Neuronal stem cell (in vitro differentiated cells): ENCODE measurements around the gene TMEM239.

ENCODE experiments used
- DNase-seq: peaks from one replicate; pipeline ENCODE4 v3.0.0-alpha.2; 2013; ENCODE audit warnings: low spot score
- H2AFZ ChIP-seq: one replicate; pipeline ENCODE4 v1.6.1; 2013; ENCODE audit warnings: mild to moderate bottlenecking, low read length, inconsistent platforms
- H2AK5ac ChIP-seq: 2 replicates; pipeline ENCODE4 v1.6.1; 2013; ENCODE audit warnings: low read depth, mild to moderate bottlenecking, inconsistent platforms, low read length, moderate library complexity, mixed read lengths
- H2BK120ac ChIP-seq: 2 replicates; pipeline ENCODE4 v1.6.1; 2013; ENCODE audit warnings: low read depth, mild to moderate bottlenecking, inconsistent platforms, low read length, moderate library complexity, mixed read lengths
- H2BK12ac ChIP-seq: one replicate; pipeline ENCODE4 v1.6.1; 2013; ENCODE audit warnings: low read length, inconsistent platforms
- H2BK15ac ChIP-seq: 2 replicates; pipeline ENCODE4 v1.6.1; 2013; ENCODE audit warnings: mild to moderate bottlenecking, low read length, inconsistent platforms, mixed read lengths
- H2BK5ac ChIP-seq: one replicate; pipeline ENCODE4 v1.6.1; 2013; ENCODE audit warnings: inconsistent platforms, mild to moderate bottlenecking, low read length, moderate library complexity
- H3K14ac ChIP-seq: one replicate; pipeline ENCODE4 v1.6.1; 2013; ENCODE audit warnings: low read length, inconsistent platforms
- H3K18ac ChIP-seq: 2 replicates; pipeline ENCODE4 v1.6.1; 2013; ENCODE audit warnings: low read length, inconsistent platforms
- H3K23ac ChIP-seq: 2 replicates; pipeline ENCODE4 v1.6.1; 2013; ENCODE audit warnings: low read depth, mild to moderate bottlenecking, mixed read lengths, low read length, inconsistent platforms; ENCODE audit not compliant: poor library complexity
- H3K27ac ChIP-seq: replicated peaks from 3 replicates; pipeline ENCODE4 v1.5.1; 2013; ENCODE audit warnings: low read length, inconsistent platforms
- H3K27me3 ChIP-seq, 3 experiments: 2 replicates each; pipeline ENCODE4 v1.6.1; 2013; ENCODE audit warnings: low read length in 3 of 3, mild to moderate bottlenecking in 2 of 3, inconsistent platforms in 1 of 3, low read depth in 1 of 3, mixed read lengths in 1 of 3, moderate library complexity in 1 of 3; ENCODE audit not compliant: control insufficient read depth in 3 of 3, insufficient read depth in 3 of 3
- H3K36me3 ChIP-seq, 2 donors: replicated peaks in 1 of 2; 2 replicates each; pipeline ENCODE4 v1.6.1; 2013; ENCODE audit warnings: low read length in 2 of 2; ENCODE audit not compliant: control insufficient read depth in 2 of 2, insufficient read depth in 2 of 2
- H3K4ac ChIP-seq: 2 replicates; pipeline ENCODE4 v1.6.1; 2013; ENCODE audit warnings: inconsistent platforms, mild to moderate bottlenecking, low read length, moderate library complexity
- H3K4me1 ChIP-seq, 2 donors: 1 replicate in 1 of 2; 2 replicates in 1 of 2; pipeline ENCODE4 v1.6.1; 2013; ENCODE audit warnings: low read length in 2 of 2, low read depth in 1 of 2; ENCODE audit not compliant: control insufficient read depth in 2 of 2, insufficient read depth in 1 of 2
- H3K4me2 ChIP-seq: one replicate; pipeline ENCODE4 v1.6.1; 2013; ENCODE audit warnings: mild to moderate bottlenecking, low read length, inconsistent platforms; ENCODE audit not compliant: insufficient read depth, poor library complexity, severe bottlenecking
- H3K4me3 ChIP-seq, 2 donors: 2 replicates each; pipeline ENCODE4 v1.5.1; 2013; ENCODE audit warnings: low read length in 2 of 2, mild to moderate bottlenecking in 2 of 2, inconsistent platforms in 1 of 2, moderate library complexity in 1 of 2
- H3K79me1 ChIP-seq: one replicate; pipeline ENCODE4 v1.6.1; 2013; ENCODE audit warnings: low read depth, mild to moderate bottlenecking, inconsistent platforms, low read length, moderate library complexity
- H3K9ac ChIP-seq: one replicate; pipeline ENCODE4 v1.6.1; 2013; ENCODE audit warnings: mild to moderate bottlenecking, low read depth, low read length, inconsistent platforms; ENCODE audit not compliant: poor library complexity
- H3K9me3 ChIP-seq, 2 donors: replicated peaks in 1 of 2; 2 replicates each; pipeline versions ENCODE3 to v1.6.1; 2013; ENCODE audit warnings: low read length in 2 of 2, mild to moderate bottlenecking in 2 of 2, inconsistent platforms in 1 of 2, low read depth in 1 of 2, mixed read lengths in 1 of 2, moderate library complexity in 1 of 2; ENCODE audit not compliant: control insufficient read depth in 2 of 2, insufficient read depth in 1 of 2
- H4K8ac ChIP-seq: one replicate; pipeline ENCODE4 v1.6.1; 2013; ENCODE audit warnings: low read depth, mild to moderate bottlenecking, inconsistent platforms, low read length, moderate library complexity
- H4K91ac ChIP-seq: one replicate; pipeline ENCODE4 v1.6.1; 2013; ENCODE audit warnings: low read length, low read depth, mild to moderate bottlenecking, inconsistent platforms; ENCODE audit not compliant: poor library complexity
- WGBS, 2 donors: extraction: QIAGEN DNeasy Blood & Tissue Kit; methylation state at CpG; one replicate each; pipeline ENCODE4 v1.1.7; 2013; ENCODE audit warnings: missing lambda C conversion rate in 2 of 2, mixed read lengths in 1 of 2; ENCODE audit not compliant: insufficient read length in 2 of 2, insufficient replicate concordance in 1 of 2; ENCODE audit errors: extremely low coverage in 2 of 2; 5-methylcytosine and 5-hydroxymethylcytosine counted together

The TMEM239 gene

GRCh38 chr20:2820084-2820895 lies 4.1 kb downstream of the TMEM239 start:
- no CpG with 5 or more reads among the region's 32 CpGs for WGBS, 2 donors
- H3K79me1 ChIP-seq = no peaks in the 10 kb centered on the region
- no peak overlapping the region for H3K9ac ChIP-seq
- no peak overlapping the region for H3K4ac ChIP-seq
- H3K18ac ChIP-seq = peak overlapping the region; percentile 89
- H2AFZ ChIP-seq = peak overlapping the region; percentile 34
- peak overlapping the region; percentile 97 for H2AK5ac ChIP-seq
- H3K14ac ChIP-seq = no peak overlapping the region
- H3K4me3 ChIP-seq = no peak overlapping the region
- no peak overlapping the region for H4K8ac ChIP-seq
- no peak overlapping the region for H3K23ac ChIP-seq
- no peak for DNase-seq
- H3K36me3 ChIP-seq = no peaks in the 10 kb centered on the region
- no peak overlapping the region for H2BK5ac ChIP-seq
- H4K91ac ChIP-seq = no peak overlapping the region
- no peak overlapping the region for H3K27ac ChIP-seq
- peak overlapping the region; percentile 7 for H2BK120ac ChIP-seq
- H2BK15ac ChIP-seq = peak overlapping the region; percentile 97
- H3K4me2 ChIP-seq = peak overlapping the region; percentile 43
- peaks cover 0 to 8% of the 10 kb centered on the region in 2 donors for H3K9me3 ChIP-seq
- peaks cover 8 to 53% (median 20%) of the 10 kb centered on the region in 3 experiments for H3K27me3 ChIP-seq
- no peak overlapping the region for H2BK12ac ChIP-seq
- H3K4me1 ChIP-seq = peaks cover 0 to 2% of the 10 kb centered on the region in 2 donors

DNA sequence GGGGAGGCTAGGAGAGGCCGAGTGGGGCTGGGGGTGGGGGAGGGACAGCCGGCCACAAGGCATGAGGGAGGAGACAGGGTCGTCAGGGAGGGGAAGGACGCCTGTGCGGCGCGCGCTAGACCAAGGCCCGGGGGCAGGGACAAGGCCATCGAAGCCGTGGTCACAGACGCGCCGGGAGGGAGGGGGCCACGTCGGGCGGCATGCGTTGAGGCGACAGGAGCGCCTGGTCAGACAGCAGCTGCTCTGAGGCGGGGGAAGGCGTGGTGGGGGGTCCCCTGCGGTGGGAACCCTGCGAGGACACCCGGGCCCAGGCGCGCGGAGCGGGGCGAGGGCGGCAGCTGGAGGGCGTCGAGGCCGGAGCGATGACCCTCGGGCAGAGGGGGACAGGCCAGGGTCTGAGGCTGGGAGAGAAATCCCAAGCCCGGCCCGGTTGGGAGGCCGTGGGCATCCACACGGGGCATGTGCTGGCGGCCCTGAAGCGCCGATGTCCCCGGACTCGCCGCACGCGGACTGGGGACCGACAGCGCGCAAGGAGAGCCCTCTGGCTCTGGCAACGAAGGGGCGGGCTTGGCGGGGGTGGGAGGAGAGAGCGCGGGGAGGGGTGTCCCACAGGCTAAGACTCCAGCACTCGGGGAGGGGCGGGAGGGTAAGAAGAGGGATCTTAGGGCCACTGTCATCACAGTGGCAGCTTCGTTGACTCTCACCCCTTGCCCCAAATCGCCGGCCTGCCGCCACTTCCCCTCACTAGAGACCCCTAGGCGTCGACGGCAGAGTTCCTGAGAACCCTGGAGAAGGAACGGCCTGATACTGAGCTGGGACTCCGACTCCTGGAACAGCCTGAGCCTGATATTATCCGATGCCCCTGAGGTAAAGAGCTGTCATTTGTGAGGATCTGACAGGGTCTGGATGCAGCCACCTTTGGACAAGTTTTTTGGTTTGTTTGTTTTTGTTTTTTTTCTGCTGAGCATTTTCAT lies 5.0 kb downstream of the TMEM239 start:
- H3K4me2 ChIP-seq = peak overlapping the region; percentile 43
- no peak overlapping the region for H3K4ac ChIP-seq
- peak overlapping the region in 1 of 2 donors; percentile 68 for H3K4me3 ChIP-seq
- peaks cover 0 to 8% of the 10 kb centered on the region in 2 donors for H3K9me3 ChIP-seq
- H3K27me3 ChIP-seq = peaks cover 8 to 56% (median 20%) of the 10 kb centered on the region in 3 experiments
- H4K91ac ChIP-seq = no peak overlapping the region
- peak overlapping the region; percentile 97 for H2AK5ac ChIP-seq
- peak overlapping the region; percentile 34 for H2AFZ ChIP-seq
- no peak for DNase-seq
- H3K4me1 ChIP-seq = peaks cover 0 to 2% of the 10 kb centered on the region in 2 donors
- no peak overlapping the region for H2BK12ac ChIP-seq
- no peaks in the 10 kb centered on the region for H3K36me3 ChIP-seq
- peak overlapping the region; percentile 7 for H2BK120ac ChIP-seq
- WGBS, 2 donors = no CpG with 5 or more reads among the region's 68 CpGs
- no peak overlapping the region for H4K8ac ChIP-seq
- no peak overlapping the region for H2BK5ac ChIP-seq
- no peak overlapping the region for H3K9ac ChIP-seq
- peak overlapping the region; percentile 97 for H2BK15ac ChIP-seq
- peak overlapping the region; percentile 75 for H3K14ac ChIP-seq
- H3K18ac ChIP-seq = peak overlapping the region; percentile 89
- H3K23ac ChIP-seq = no peak overlapping the region
- no peaks in the 10 kb centered on the region for H3K79me1 ChIP-seq
- no peak overlapping the region for H3K27ac ChIP-seq

DNA sequence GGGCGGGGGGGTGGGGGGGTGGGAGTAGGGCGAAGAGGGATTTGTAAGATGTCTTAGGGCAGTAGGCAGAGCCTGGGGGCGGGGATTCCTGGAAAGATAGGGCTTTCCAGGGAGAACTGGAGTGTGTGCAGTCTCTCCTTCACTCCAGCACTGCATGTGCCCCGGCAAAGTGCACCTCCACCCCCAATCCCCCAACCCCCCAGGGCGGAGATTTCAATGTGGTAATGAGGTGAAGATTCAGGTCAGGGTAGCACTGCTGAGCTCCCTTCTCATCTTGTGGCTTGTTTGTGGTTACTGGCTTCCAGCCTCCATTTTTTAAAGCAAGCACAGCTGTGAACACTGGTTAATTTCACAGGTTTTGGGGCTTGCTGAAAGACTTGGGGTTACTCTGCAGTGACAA lies 5.9 kb downstream of the TMEM239 start:
- Histone ChIP-seq H2AK5ac (no peak overlapping the region), H2BK12ac (no peak overlapping the region), H2BK15ac (no peak overlapping the region), H3K23ac (no peak overlapping the region), H3K4me3 (no peak overlapping the region), H3K18ac (no peak overlapping the region), H3K27me3 (peaks cover 8 to 62% (median 20%) of the 10 kb centered on the region in 3 experiments), H4K8ac (no peak overlapping the region), H3K14ac (no peak overlapping the region), H3K4me2 (no peak overlapping the region), H2BK120ac (no peak overlapping the region), H4K91ac (no peak overlapping the region), H2BK5ac (no peak overlapping the region), H2AFZ (peak overlapping the region; percentile 63), H3K36me3 (no peaks in the 10 kb centered on the region), H3K4me1 (peaks cover 0 to 2% of the 10 kb centered on the region in 2 donors), H3K4ac (no peak overlapping the region), H3K9ac (no peak overlapping the region), H3K9me3 (peaks cover 0 to 8% of the 10 kb centered on the region in 2 donors), H3K79me1 (no peaks in the 10 kb centered on the region), H3K27ac (no peak overlapping the region)
- no peak for DNase-seq
- WGBS, 2 donors = no CpG with 5 or more reads among the region's 5 CpGs
